Measurements from ENCODE around the gene PTCD1. TPM values are rescaled to one million over a fixed set of nuclear protein-coding genes. Genes with fewer than 3 reads are reported as not detected.

PTCD1 gene
- total and polyA plus RNA-seq, 9 of the 15 experiments (the other 6 are each of a cell fraction or from before 2014, with no cell fraction given), result 0.46 to 17.1 (median 6.2) TPM

DNA sequence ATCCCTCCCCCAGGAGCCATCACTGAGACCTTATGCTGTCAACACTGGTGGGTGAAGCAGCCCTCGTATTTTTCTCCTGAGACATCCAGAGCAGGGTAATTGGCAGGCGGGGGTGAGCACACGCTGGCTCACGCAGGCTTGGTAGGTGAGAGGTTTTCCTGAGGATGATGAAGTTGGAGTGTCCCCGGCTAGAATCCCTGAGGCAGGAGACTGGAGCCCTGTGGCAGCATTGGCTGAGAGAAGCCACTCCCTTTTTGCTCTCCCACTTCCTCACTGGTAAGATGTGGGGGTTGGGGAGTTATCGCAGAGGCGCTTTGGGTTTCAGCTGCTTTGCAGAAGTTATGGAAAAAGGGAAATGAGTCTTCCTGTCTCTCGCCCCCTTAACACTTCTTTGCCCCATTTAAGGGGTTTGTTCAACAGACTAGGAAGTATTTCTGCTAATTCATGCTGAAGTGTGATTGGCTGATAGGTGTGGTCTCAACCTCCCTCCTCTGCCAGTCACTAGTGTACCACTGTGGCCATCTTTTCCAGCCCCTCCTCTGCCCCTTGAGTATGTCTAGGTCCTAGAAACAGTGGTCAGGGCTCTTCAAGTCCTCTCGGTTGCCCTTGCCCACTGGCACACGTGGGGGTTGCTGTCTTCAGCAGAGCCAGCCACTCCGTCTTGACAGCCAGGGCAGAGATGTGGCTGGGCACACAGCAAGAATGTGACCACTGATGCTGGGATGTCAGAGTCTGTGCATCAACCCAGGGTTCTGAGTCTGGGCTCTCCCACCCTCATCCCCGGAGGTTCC lies 58.4 kb downstream of the PTCD1 start (continued):
- TF ChIP-seq ZNF75A (CRISPR knock-in tag; IDR thresholded peaks at IDR 0.05), result no peak
- no peak for TF ChIP-seq CEBPG (CRISPR knock-in tag; IDR thresholded peaks at IDR 0.05)
- TF ChIP-seq CEBPG (tag; conservative IDR thresholded peaks at IDR 0.05 in 1 of 2, IDR thresholded peaks at IDR 0.05 in 1 of 2), result no peak
- TF ChIP-seq SPI1 (IDR thresholded peaks at IDR 0.05; ENCODE audit: borderline replicate concordance, low read depth, low read length), result peak; percentile 99
- TF ChIP-seq MAFF (IDR thresholded peaks at IDR 0.05; ENCODE audit: low read length), result peak; percentile 49; the same call in 1 of the 2 replicates
- TF ChIP-seq CBX2 (IDR thresholded peaks at IDR 0.05; ENCODE audit: insufficient read depth, low read length, poor library complexity, severe bottlenecking), result no peak
- no peak for TF ChIP-seq GTF2A2 (tag; IDR thresholded peaks at IDR 0.05)
- TF ChIP-seq, protein P1, sequence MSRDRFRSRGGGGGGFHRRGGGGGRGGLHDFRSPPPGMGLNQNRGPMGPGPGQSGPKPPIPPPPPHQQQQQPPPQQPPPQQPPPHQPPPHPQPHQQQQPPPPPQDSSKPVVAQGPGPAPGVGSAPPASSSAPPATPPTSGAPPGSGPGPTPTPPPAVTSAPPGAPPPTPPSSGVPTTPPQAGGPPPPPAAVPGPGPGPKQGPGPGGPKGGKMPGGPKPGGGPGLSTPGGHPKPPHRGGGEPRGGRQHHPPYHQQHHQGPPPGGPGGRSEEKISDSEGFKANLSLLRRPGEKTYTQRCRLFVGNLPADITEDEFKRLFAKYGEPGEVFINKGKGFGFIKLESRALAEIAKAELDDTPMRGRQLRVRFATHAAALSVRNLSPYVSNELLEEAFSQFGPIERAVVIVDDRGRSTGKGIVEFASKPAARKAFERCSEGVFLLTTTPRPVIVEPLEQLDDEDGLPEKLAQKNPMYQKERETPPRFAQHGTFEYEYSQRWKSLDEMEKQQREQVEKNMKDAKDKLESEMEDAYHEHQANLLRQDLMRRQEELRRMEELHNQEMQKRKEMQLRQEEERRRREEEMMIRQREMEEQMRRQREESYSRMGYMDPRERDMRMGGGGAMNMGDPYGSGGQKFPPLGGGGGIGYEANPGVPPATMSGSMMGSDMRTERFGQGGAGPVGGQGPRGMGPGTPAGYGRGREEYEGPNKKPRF (IDR thresholded peaks at IDR 0.05; ENCODE audit: low read depth, low read length), result no peak
- no peak for TF ChIP-seq NR1H2 (CRISPR knock-in tag; IDR thresholded peaks at IDR 0.05)
- TF ChIP-seq, protein P2, sequence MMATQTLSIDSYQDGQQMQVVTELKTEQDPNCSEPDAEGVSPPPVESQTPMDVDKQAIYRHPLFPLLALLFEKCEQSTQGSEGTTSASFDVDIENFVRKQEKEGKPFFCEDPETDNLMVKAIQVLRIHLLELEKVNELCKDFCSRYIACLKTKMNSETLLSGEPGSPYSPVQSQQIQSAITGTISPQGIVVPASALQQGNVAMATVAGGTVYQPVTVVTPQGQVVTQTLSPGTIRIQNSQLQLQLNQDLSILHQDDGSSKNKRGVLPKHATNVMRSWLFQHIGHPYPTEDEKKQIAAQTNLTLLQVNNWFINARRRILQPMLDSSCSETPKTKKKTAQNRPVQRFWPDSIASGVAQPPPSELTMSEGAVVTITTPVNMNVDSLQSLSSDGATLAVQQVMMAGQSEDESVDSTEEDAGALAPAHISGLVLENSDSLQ (IDR thresholded peaks at IDR 0.05), result peak; percentile 62
- TF ChIP-seq PURB (CRISPR knock-in tag; IDR thresholded peaks at IDR 0.05; ENCODE audit: low read depth), result no peak
- TF ChIP-seq, protein P3, sequence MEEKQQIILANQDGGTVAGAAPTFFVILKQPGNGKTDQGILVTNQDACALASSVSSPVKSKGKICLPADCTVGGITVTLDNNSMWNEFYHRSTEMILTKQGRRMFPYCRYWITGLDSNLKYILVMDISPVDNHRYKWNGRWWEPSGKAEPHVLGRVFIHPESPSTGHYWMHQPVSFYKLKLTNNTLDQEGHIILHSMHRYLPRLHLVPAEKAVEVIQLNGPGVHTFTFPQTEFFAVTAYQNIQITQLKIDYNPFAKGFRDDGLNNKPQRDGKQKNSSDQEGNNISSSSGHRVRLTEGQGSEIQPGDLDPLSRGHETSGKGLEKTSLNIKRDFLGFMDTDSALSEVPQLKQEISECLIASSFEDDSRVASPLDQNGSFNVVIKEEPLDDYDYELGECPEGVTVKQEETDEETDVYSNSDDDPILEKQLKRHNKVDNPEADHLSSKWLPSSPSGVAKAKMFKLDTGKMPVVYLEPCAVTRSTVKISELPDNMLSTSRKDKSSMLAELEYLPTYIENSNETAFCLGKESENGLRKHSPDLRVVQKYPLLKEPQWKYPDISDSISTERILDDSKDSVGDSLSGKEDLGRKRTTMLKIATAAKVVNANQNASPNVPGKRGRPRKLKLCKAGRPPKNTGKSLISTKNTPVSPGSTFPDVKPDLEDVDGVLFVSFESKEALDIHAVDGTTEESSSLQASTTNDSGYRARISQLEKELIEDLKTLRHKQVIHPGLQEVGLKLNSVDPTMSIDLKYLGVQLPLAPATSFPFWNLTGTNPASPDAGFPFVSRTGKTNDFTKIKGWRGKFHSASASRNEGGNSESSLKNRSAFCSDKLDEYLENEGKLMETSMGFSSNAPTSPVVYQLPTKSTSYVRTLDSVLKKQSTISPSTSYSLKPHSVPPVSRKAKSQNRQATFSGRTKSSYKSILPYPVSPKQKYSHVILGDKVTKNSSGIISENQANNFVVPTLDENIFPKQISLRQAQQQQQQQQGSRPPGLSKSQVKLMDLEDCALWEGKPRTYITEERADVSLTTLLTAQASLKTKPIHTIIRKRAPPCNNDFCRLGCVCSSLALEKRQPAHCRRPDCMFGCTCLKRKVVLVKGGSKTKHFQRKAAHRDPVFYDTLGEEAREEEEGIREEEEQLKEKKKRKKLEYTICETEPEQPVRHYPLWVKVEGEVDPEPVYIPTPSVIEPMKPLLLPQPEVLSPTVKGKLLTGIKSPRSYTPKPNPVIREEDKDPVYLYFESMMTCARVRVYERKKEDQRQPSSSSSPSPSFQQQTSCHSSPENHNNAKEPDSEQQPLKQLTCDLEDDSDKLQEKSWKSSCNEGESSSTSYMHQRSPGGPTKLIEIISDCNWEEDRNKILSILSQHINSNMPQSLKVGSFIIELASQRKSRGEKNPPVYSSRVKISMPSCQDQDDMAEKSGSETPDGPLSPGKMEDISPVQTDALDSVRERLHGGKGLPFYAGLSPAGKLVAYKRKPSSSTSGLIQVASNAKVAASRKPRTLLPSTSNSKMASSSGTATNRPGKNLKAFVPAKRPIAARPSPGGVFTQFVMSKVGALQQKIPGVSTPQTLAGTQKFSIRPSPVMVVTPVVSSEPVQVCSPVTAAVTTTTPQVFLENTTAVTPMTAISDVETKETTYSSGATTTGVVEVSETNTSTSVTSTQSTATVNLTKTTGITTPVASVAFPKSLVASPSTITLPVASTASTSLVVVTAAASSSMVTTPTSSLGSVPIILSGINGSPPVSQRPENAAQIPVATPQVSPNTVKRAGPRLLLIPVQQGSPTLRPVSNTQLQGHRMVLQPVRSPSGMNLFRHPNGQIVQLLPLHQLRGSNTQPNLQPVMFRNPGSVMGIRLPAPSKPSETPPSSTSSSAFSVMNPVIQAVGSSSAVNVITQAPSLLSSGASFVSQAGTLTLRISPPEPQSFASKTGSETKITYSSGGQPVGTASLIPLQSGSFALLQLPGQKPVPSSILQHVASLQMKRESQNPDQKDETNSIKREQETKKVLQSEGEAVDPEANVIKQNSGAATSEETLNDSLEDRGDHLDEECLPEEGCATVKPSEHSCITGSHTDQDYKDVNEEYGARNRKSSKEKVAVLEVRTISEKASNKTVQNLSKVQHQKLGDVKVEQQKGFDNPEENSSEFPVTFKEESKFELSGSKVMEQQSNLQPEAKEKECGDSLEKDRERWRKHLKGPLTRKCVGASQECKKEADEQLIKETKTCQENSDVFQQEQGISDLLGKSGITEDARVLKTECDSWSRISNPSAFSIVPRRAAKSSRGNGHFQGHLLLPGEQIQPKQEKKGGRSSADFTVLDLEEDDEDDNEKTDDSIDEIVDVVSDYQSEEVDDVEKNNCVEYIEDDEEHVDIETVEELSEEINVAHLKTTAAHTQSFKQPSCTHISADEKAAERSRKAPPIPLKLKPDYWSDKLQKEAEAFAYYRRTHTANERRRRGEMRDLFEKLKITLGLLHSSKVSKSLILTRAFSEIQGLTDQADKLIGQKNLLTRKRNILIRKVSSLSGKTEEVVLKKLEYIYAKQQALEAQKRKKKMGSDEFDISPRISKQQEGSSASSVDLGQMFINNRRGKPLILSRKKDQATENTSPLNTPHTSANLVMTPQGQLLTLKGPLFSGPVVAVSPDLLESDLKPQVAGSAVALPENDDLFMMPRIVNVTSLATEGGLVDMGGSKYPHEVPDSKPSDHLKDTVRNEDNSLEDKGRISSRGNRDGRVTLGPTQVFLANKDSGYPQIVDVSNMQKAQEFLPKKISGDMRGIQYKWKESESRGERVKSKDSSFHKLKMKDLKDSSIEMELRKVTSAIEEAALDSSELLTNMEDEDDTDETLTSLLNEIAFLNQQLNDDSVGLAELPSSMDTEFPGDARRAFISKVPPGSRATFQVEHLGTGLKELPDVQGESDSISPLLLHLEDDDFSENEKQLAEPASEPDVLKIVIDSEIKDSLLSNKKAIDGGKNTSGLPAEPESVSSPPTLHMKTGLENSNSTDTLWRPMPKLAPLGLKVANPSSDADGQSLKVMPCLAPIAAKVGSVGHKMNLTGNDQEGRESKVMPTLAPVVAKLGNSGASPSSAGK (IDR thresholded peaks at IDR 0.05), result no peak
